ENCODE results near the gene GDF15.
"Not testable (repeated sequence)": the region's sequence is repeated elsewhere in the genome, so short reads cannot be mapped to it uniquely, and the experiment has no call there.

DNA sequence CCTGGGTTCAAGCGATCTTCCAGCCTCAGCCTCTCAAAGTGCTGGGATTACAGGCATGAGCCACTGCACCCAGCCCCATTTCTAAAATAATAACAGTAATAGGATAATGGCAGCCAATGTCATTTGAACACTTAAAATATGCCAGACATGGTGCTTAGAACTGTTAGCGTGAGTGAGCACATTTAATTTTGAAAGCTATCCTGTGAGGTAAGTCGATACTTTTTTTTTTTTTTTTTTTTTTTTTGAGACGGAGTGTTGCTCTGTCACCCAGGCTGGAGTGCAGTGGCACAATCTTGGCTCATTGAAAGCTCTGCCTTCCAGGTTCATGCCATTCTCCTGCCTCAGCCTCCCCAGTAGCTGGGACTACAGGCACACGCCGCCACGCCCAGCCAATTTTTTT is 31.2 kb upstream of the GDF15 start:
- TF ChIP-seq, protein P1, sequence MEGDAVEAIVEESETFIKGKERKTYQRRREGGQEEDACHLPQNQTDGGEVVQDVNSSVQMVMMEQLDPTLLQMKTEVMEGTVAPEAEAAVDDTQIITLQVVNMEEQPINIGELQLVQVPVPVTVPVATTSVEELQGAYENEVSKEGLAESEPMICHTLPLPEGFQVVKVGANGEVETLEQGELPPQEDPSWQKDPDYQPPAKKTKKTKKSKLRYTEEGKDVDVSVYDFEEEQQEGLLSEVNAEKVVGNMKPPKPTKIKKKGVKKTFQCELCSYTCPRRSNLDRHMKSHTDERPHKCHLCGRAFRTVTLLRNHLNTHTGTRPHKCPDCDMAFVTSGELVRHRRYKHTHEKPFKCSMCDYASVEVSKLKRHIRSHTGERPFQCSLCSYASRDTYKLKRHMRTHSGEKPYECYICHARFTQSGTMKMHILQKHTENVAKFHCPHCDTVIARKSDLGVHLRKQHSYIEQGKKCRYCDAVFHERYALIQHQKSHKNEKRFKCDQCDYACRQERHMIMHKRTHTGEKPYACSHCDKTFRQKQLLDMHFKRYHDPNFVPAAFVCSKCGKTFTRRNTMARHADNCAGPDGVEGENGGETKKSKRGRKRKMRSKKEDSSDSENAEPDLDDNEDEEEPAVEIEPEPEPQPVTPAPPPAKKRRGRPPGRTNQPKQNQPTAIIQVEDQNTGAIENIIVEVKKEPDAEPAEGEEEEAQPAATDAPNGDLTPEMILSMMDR (conservative IDR thresholded peaks at IDR 0.05; ENCODE audit: low read length): not testable (repeated sequence)
- not testable (repeated sequence) for TF ChIP-seq EZH2phosphoT487 (IDR thresholded peaks at IDR 0.05; ENCODE audit: borderline replicate concordance, low read depth, low read length)

Measured in OCI-LY7 (cell line).